Adrenal gland (tissue), 5 donors: ENCODE measurements around the gene THEM5.

Experiments
- CTCF ChIP-seq, 6 experiments: fragments of 450-650 bp in 4 of 6; fragments of 200-600 bp in 2 of 6; sonication (generic) in 1 of 6; IDR thresholded peaks; 1 replicate in 5 of 6; 2 replicates in 1 of 6; pipeline versions ENCODE4 v1.5.1 to v1.8.0; 2016 to 2021; ENCODE audit warnings: antibody characterized with exemption in 6 of 6, mild to moderate bottlenecking in 2 of 6, moderate library complexity in 1 of 6
- POLR2A ChIP-seq, 2 donors: fragments of 450-650 bp; IDR thresholded peaks; one replicate each; pipeline ENCODE4 v1.6.1; 2017; ENCODE audit warnings: antibody characterized with exemption in 2 of 2, mild to moderate bottlenecking in 2 of 2, moderate library complexity in 1 of 2
- donor health status: DM: no; HTN: no; CAD: no.

DNA sequence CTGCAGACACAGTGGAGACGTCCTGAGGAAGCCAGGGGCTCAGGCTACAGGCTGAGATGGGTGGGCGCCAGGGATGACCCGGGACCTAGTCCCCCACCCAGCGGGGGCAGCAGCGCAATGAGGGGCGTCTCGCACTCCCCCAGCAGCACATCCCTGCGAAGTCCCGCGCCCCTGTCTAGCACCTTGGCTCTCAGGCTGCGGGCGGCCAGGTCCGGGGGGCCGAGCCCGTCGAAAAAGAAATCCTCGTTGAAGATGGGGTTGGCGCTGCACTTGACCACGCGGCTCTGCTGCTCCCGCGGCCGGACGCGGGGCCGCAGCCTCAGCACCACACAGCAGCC is 15.7 kb downstream of the THEM5 start:
- TF ChIP-seq POLR2A (IDR thresholded peaks at IDR 0.05): no peak
- TF ChIP-seq CTCF (IDR thresholded peaks at IDR 0.05): no peak
